Endodermal cell (in vitro differentiated cells): ENCODE data around the gene LTBP1. TPM values are rescaled to one million over a fixed set of nuclear protein-coding genes. Genes with fewer than 3 reads are reported as not detected.

Source experiments
- DNase-seq: peaks from one replicate; pipeline ENCODE4 v3.0.0-alpha.2; 2017
- H3K27ac ChIP-seq: 2 replicates; pipeline ENCODE4 v1.5.1; 2013; ENCODE audit warnings: mild to moderate bottlenecking, low read depth, low read length, moderate library complexity
- H3K27me3 ChIP-seq: 2 replicates; pipeline ENCODE4 v1.6.1; 2013; ENCODE audit warnings: mild to moderate bottlenecking, low read length, moderate library complexity; ENCODE audit not compliant: insufficient read depth, control insufficient read depth, poor library complexity, severe bottlenecking
- H3K36me3 ChIP-seq: 2 replicates; pipeline ENCODE4 v1.7.0; 2013; ENCODE audit warnings: mild to moderate bottlenecking, low read length, moderate library complexity; ENCODE audit not compliant: control insufficient read depth, insufficient read depth
- H3K4me1 ChIP-seq: one replicate; pipeline ENCODE4 v1.7.0; 2013; ENCODE audit warnings: low read length; ENCODE audit not compliant: control insufficient read depth, insufficient read depth
- H3K4me3 ChIP-seq: 2 replicates; pipeline ENCODE4 v1.5.1; 2013; ENCODE audit warnings: mild to moderate bottlenecking, low read length, moderate library complexity
- H3K9ac ChIP-seq: 2 replicates; pipeline ENCODE4 v1.6.1; 2013; ENCODE audit warnings: mild to moderate bottlenecking, low read length, moderate library complexity; ENCODE audit not compliant: poor library complexity, severe bottlenecking; ENCODE audit errors: extremely low read depth
- H3K9me3 ChIP-seq: 2 replicates; pipeline ENCODE4 v1.6.1; 2013; ENCODE audit warnings: mild to moderate bottlenecking, low read length, moderate library complexity; ENCODE audit not compliant: control insufficient read depth
- H3K27ac Mint-ChIP-seq: 2 replicates; pipeline ENCODE4 v1.8.0; 2020; ENCODE audit warnings: mixed read lengths
- H3K27me3 Mint-ChIP-seq: 2 replicates; pipeline ENCODE4 v1.8.0; 2021; ENCODE audit warnings: mild to moderate bottlenecking, mixed read lengths; ENCODE audit not compliant: insufficient read depth
- H3K36me3 Mint-ChIP-seq: 2 replicates; pipeline ENCODE4 v1.8.0; 2020; ENCODE audit warnings: low read depth, mixed read lengths
- H3K4me1 Mint-ChIP-seq: 2 replicates; pipeline ENCODE4 v1.8.0; 2020; ENCODE audit warnings: mixed read lengths
- H3K4me3 Mint-ChIP-seq: 2 replicates; pipeline ENCODE4 v1.8.0; 2020; ENCODE audit warnings: mild to moderate bottlenecking, moderate library complexity, mixed read lengths
- H3K9me3 Mint-ChIP-seq: 2 replicates; pipeline ENCODE4 v1.8.0; 2020; ENCODE audit warnings: mild to moderate bottlenecking, mixed read lengths
- CTCF ChIP-seq: fragments of 200-600 bp; sonication (generic); conservative IDR thresholded peaks from 2 replicates; pipeline ENCODE4 v1.5.0; 2021; ENCODE audit warnings: antibody characterized with exemption, mild to moderate bottlenecking
- WGBS, 2 experiments: methylation state at CpG; one replicate each; pipeline versions ENCODE4 v1.1.5 to v1.1.7; 2013; ENCODE audit warnings: missing lambda C conversion rate in 2 of 2, mixed read lengths in 1 of 2; ENCODE audit not compliant: insufficient coverage in 1 of 2, insufficient read length in 1 of 2; 5-methylcytosine and 5-hydroxymethylcytosine counted together
- total RNA-seq, 2 donors: library from RNA; stranded (reverse); fragmentation: NEBNext Ultra II Directional in 1 of 2; extraction: Animal tissue kit (Norgen Biotek cat#: 25700) in 1 of 2; gene quantifications; 2 replicates in 1 of 2; 3 replicates in 1 of 2; pipeline ENCODE4 v1.2.1, GENCODE V29; 2021

Gene LTBP1
- total RNA-seq, 2 donors from 2014 or later: 43.2 to 43.4 TPM

- Mint-ChIP-seq H3K4me1 (peaks cover 9% of the 10 kb centered on the region), H3K9me3 (no peaks in the 10 kb centered on the region), H3K27me3 (no peaks in the 10 kb centered on the region), H3K4me3 (no peak overlapping the region), H3K27ac (no peak overlapping the region), H3K36me3 (no peaks in the 10 kb centered on the region)
- no peak for TF ChIP-seq CTCF
- Histone ChIP-seq H3K27me3 (no peaks in the 10 kb centered on the region), H3K4me1 (no peaks in the 10 kb centered on the region), H3K9me3 (no peaks in the 10 kb centered on the region), H3K9ac (no peak overlapping the region), H3K27ac (no peak overlapping the region), H3K4me3 (no peak overlapping the region), H3K36me3 (no peaks in the 10 kb centered on the region)
- DNase-seq: no peak
- WGBS, 2 experiments: 89 to 98% methylated on average over 4 to 8 of the region's 8 CpGs
These were observed 88.0 kb downstream of the LTBP1 start for GRCh38 chr2:33034784-33035183.

- H3K4me1 Mint-ChIP-seq: peaks cover 5% of the 10 kb centered on the region
- Histone ChIP-seq H3K4me1 (no peaks in the 10 kb centered on the region), H3K4me3 (no peak overlapping the region), H3K9me3 (no peaks in the 10 kb centered on the region), H3K27ac (no peak overlapping the region), H3K9ac (no peak overlapping the region), H3K36me3 (no peaks in the 10 kb centered on the region), H3K27me3 (no peaks in the 10 kb centered on the region)
- DNase-seq: no peak
- 86 to 90% methylated on average over 4 of the region's 4 CpGs for WGBS, 2 experiments
- no peaks in the 10 kb centered on the region for H3K27me3 Mint-ChIP-seq
- TF ChIP-seq CTCF: no peak
- no peaks in the 10 kb centered on the region for H3K36me3 Mint-ChIP-seq
- H3K9me3 Mint-ChIP-seq: no peaks in the 10 kb centered on the region
- H3K27ac Mint-ChIP-seq: no peak overlapping the region
- H3K4me3 Mint-ChIP-seq: no peak overlapping the region
These were observed 91.5 kb downstream of the LTBP1 start for GRCh38 chr2:33038230-33038629.

GRCh38 chr2:33038799-33039198 lies 92.0 kb downstream of the LTBP1 start:
- Histone ChIP-seq H3K27ac (no peak overlapping the region), H3K9ac (no peak overlapping the region), H3K4me1 (no peaks in the 10 kb centered on the region), H3K4me3 (no peak overlapping the region), H3K36me3 (no peaks in the 10 kb centered on the region), H3K27me3 (no peaks in the 10 kb centered on the region), H3K9me3 (no peaks in the 10 kb centered on the region)
- no peak for TF ChIP-seq CTCF
- no peak for DNase-seq
- Mint-ChIP-seq H3K9me3 (no peaks in the 10 kb centered on the region), H3K27ac (no peak overlapping the region), H3K36me3 (no peaks in the 10 kb centered on the region), H3K4me1 (peaks cover 5% of the 10 kb centered on the region), H3K27me3 (no peaks in the 10 kb centered on the region), H3K4me3 (no peak overlapping the region)
- 90% methylated on average over 4 of the region's 4 CpGs; no CpG with 5 or more reads in 1 of the 2 experiments for WGBS, 2 experiments
